Ovary (tissue), 3 donors: ENCODE measurements around the gene GRIK5.

ENCODE experiments used
- POLR2A ChIP-seq: fragments of 450-650 bp; IDR thresholded peaks from one replicate; pipeline ENCODE4 v1.6.1; 2017; ENCODE audit warnings: antibody characterized with exemption, mild to moderate bottlenecking, moderate library complexity
- TF ChIP-seq, protein P1 (sequence below), 3 donors: fragments of 450-650 bp in 2 of 3; fragments of 200-600 bp in 1 of 3; IDR thresholded peaks; one replicate each; pipeline versions ENCODE4 v1.5.1 to v1.8.0; 2016 to 2022; ENCODE audit warnings: antibody characterized with exemption in 3 of 3, mild to moderate bottlenecking in 1 of 3
- donor health status: DM: no; HTN: no; CAD: no.

DNA sequence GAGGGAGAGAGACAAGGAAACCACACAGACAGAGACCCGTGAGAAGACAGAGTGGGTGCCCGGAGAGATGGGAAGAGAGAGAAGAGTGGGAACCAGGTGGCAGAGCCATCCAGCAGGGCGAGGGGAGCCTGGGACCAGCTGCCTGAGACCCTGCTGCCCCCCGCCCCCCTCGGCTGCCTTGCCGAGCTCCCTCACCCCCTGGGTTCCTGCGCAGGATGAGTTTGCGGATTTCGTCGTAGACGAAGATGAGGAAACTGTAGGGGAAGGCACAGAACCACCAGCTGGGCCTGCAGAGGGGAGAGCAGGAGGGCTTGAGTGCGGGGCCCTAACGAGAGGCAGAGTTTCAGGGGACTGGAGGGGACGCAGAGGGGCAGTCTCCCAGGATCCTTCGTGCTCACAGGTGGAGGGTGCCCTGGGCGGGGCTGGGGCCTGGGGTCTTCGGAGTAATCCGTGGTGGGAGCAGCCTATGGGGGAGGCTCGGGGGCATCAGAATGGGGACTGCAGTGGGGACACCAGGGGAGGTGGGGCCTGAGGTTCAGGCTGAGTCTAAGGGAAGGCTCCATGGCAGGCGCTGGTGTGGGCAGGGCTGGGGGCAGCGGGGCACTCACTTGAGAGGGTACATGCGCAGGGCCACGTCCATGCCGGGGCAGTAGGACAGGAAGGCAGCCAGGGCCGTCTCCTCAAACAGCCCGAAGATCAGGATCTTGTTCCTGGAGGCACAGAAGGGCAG, 102.8 kb downstream of the GRIK5 start:
- TF ChIP-seq, protein P1, sequence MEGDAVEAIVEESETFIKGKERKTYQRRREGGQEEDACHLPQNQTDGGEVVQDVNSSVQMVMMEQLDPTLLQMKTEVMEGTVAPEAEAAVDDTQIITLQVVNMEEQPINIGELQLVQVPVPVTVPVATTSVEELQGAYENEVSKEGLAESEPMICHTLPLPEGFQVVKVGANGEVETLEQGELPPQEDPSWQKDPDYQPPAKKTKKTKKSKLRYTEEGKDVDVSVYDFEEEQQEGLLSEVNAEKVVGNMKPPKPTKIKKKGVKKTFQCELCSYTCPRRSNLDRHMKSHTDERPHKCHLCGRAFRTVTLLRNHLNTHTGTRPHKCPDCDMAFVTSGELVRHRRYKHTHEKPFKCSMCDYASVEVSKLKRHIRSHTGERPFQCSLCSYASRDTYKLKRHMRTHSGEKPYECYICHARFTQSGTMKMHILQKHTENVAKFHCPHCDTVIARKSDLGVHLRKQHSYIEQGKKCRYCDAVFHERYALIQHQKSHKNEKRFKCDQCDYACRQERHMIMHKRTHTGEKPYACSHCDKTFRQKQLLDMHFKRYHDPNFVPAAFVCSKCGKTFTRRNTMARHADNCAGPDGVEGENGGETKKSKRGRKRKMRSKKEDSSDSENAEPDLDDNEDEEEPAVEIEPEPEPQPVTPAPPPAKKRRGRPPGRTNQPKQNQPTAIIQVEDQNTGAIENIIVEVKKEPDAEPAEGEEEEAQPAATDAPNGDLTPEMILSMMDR (IDR thresholded peaks at IDR 0.05) = no peak
- no peak for TF ChIP-seq POLR2A
